WTC11 (cell line): ENCODE results near the gene PAPSS1. TPM values are rescaled to one million over a fixed set of nuclear protein-coding genes. Genes with fewer than 3 reads are reported as not detected.

Experiments
- ATAC-seq: fragments of 200-7000 bp; cut with Tn5 transposase; 2 replicates; pipeline ENCODE4 v1.10.0; 2021; ENCODE audit warnings: mild to moderate bottlenecking, moderate library complexity
- CTCF ChIA-PET: fragments of 300-600 bp; sonication (Branson Sonifier 250); formaldehyde crosslinking; loops from one replicate; lab custom pipeline; 2021; ENCODE audit warnings: antibody characterized with exemption; lab: Charles Lee
- POLR2A ChIA-PET: fragments of 350-600 bp; sonication (Branson Sonifier 250); formaldehyde crosslinking; loops from one replicate; lab custom pipeline; 2021; ENCODE audit warnings: antibody characterized with exemption; lab: Charles Lee
- DNase-seq: peaks from one replicate; pipeline ENCODE4 v3.0.0; 2021; ENCODE audit warnings: low spot score
- H3K27ac Mint-ChIP-seq: 2 replicates; pipeline ENCODE4 v1.8.0; 2021; ENCODE audit warnings: mixed read lengths
- H3K27me3 Mint-ChIP-seq: 2 replicates; pipeline ENCODE4 v1.8.0; 2021; ENCODE audit warnings: low read depth, mild to moderate bottlenecking, moderate library complexity, mixed read lengths
- H3K36me3 Mint-ChIP-seq: 2 replicates; pipeline ENCODE4 v1.8.0; 2021; ENCODE audit warnings: mixed read lengths
- H3K4me1 Mint-ChIP-seq: 2 replicates; pipeline ENCODE4 v1.8.0; 2022; ENCODE audit warnings: mixed read lengths
- H3K4me3 Mint-ChIP-seq: 2 replicates; pipeline ENCODE4 v1.8.0; 2021; ENCODE audit warnings: mild to moderate bottlenecking, moderate library complexity, mixed read lengths
- H3K9me3 Mint-ChIP-seq: 2 replicates; pipeline ENCODE4 v1.8.0; 2021; ENCODE audit warnings: mixed read lengths
- ATF2 ChIP-seq: sonication (generic); formaldehyde crosslinking; IDR thresholded peaks from 2 replicates; pipeline ENCODE4 v1.8.1; 2022; ENCODE audit warnings: low read depth, missing genetic modification reagents, borderline replicate concordance
- CREB1 ChIP-seq: sonication (generic); formaldehyde crosslinking; IDR thresholded peaks from 2 replicates; pipeline ENCODE4 v1.8.0; 2023; ENCODE audit warnings: mild to moderate bottlenecking, missing genetic modification reagents
- CREM ChIP-seq: sonication (generic); formaldehyde crosslinking; IDR thresholded peaks from 2 replicates; pipeline ENCODE4 v1.8.1; 2022; ENCODE audit warnings: mild to moderate bottlenecking, missing genetic modification reagents, moderate library complexity
- E2F1 ChIP-seq: sonication (generic); formaldehyde crosslinking; IDR thresholded peaks from 2 replicates; pipeline ENCODE4 v1.8.0; 2022; ENCODE audit warnings: mild to moderate bottlenecking, missing genetic modification reagents
- FOXK1 ChIP-seq: sonication (generic); formaldehyde crosslinking; IDR thresholded peaks from 2 replicates; pipeline ENCODE4 v1.8.0; 2022; ENCODE audit warnings: mild to moderate bottlenecking, moderate library complexity, missing genetic modification reagents
- GABPB1 ChIP-seq: sonication (generic); formaldehyde crosslinking; IDR thresholded peaks from 2 replicates; pipeline ENCODE4 v1.8.1; 2023; ENCODE audit warnings: mild to moderate bottlenecking, missing genetic modification reagents
- IRF2 ChIP-seq: sonication (generic); formaldehyde crosslinking; IDR thresholded peaks from 2 replicates; pipeline ENCODE4 v1.8.0; 2022; ENCODE audit warnings: low read depth, missing genetic modification reagents, borderline replicate concordance
- JUN ChIP-seq: sonication (generic); formaldehyde crosslinking; IDR thresholded peaks from 2 replicates; pipeline ENCODE4 v1.8.0; 2023; ENCODE audit warnings: mild to moderate bottlenecking, missing genetic modification reagents
- MYBL2 ChIP-seq: sonication (generic); formaldehyde crosslinking; IDR thresholded peaks from 2 replicates; pipeline ENCODE4 v1.8.1; 2023; ENCODE audit warnings: mild to moderate bottlenecking, moderate library complexity, missing genetic modification reagents
- NFYB ChIP-seq: sonication (generic); formaldehyde crosslinking; conservative IDR thresholded peaks from 2 replicates; pipeline ENCODE4 v1.8.0; 2022; ENCODE audit warnings: low read depth, missing genetic modification reagents
- NR2C2 ChIP-seq: sonication (generic); formaldehyde crosslinking; IDR thresholded peaks from 2 replicates; pipeline ENCODE4 v1.8.0; 2022; ENCODE audit warnings: mild to moderate bottlenecking, missing genetic modification reagents
- SMAD4 ChIP-seq: sonication (generic); formaldehyde crosslinking; IDR thresholded peaks from 2 replicates; pipeline ENCODE4 v1.8.0; 2022; ENCODE audit warnings: mild to moderate bottlenecking, missing genetic modification reagents
- STAT6 ChIP-seq: sonication (generic); formaldehyde crosslinking; conservative IDR thresholded peaks from 2 replicates; pipeline ENCODE4 v1.8.1; 2023; ENCODE audit warnings: mild to moderate bottlenecking, low read depth, missing genetic modification reagents, moderate library complexity
- USF2 ChIP-seq: sonication (generic); formaldehyde crosslinking; IDR thresholded peaks from 2 replicates; pipeline ENCODE4 v1.8.1; 2023; ENCODE audit warnings: mild to moderate bottlenecking, missing genetic modification reagents, moderate library complexity
- ZNF425 ChIP-seq: fragments of 250-450 bp; sonication (Bioruptor Pico); conservative IDR thresholded peaks from 2 replicates; pipeline ENCODE4 v1.9.0; 2021; ENCODE audit warnings: mild to moderate bottlenecking
- ZNF512 ChIP-seq: sonication (generic); formaldehyde crosslinking; IDR thresholded peaks from 2 replicates; pipeline ENCODE4 v1.8.1; 2022; ENCODE audit warnings: missing genetic modification reagents, borderline replicate concordance
- ZNF532 ChIP-seq: fragments of 250-450 bp; sonication (Bioruptor Pico); IDR thresholded peaks from 2 replicates; pipeline ENCODE4 v1.9.0; 2021; ENCODE audit warnings: mild to moderate bottlenecking, borderline replicate concordance
- ZNF671 ChIP-seq: fragments of 250-450 bp; sonication (Bioruptor Pico); IDR thresholded peaks from 2 replicates; pipeline ENCODE4 v1.8.0; 2021; ENCODE audit warnings: mild to moderate bottlenecking
- total RNA-seq: library from RNA; stranded (reverse); gene quantifications from 3 replicates; pipeline ENCODE4 v1.2.3, GENCODE V29; 2021

PAPSS1 gene
- total RNA-seq, 1 experiment from 2014 or later: 62.9 TPM

GRCh38 chr4:107682306-107682705 is 37.7 kb downstream of the PAPSS1 start:
- no peak for DNase-seq
- Mint-ChIP-seq H3K36me3 (peaks cover 46% of the 10 kb centered on the region), H3K9me3 (no peaks in the 10 kb centered on the region; the same call in 1 of the 2 replicates), H3K4me1 (peaks cover 5% of the 10 kb centered on the region), H3K27me3 (no peaks in the 10 kb centered on the region), H3K4me3 (no peak overlapping the region), H3K27ac (no peak overlapping the region)
- ATAC-seq: no peak
- CTCF ChIA-PET: no interaction called here
- POLR2A ChIA-PET: no interaction called here
- no peak for TF ChIP-seq CREB1
- no peak for TF ChIP-seq SMAD4 (CRISPR knock-in tag)
- no peak for TF ChIP-seq STAT6 (CRISPR knock-in tag)

- no peak for ATAC-seq
- Mint-ChIP-seq H3K4me3 (no peak overlapping the region), H3K27me3 (no peaks in the 10 kb centered on the region; the same call in 1 of the 2 replicates), H3K9me3 (peaks cover 16% of the 10 kb centered on the region), H3K27ac (no peak overlapping the region), H3K4me1 (peaks cover 14% of the 10 kb centered on the region), H3K36me3 (peaks cover 36% of the 10 kb centered on the region)
- TF ChIP-seq E2F1 (no peak), MYBL2 (CRISPR knock-in tag) (no peak), CREM (CRISPR knock-in tag) (no peak), ZNF512 (CRISPR knock-in tag) (no peak), FOXK1 (no peak), ZNF532 (CRISPR knock-in tag) (no peak), NR2C2 (CRISPR knock-in tag) (no peak), IRF2 (no peak), GABPB1 (CRISPR knock-in tag) (no peak), ZNF425 (CRISPR knock-in tag) (no peak), ATF2 (CRISPR knock-in tag) (no peak), ZNF671 (CRISPR knock-in tag) (no peak), USF2 (CRISPR knock-in tag) (no peak), NFYB (CRISPR knock-in tag) (no peak), JUN (CRISPR knock-in tag) (no peak)
- POLR2A ChIA-PET: no interaction called here
- CTCF ChIA-PET: no interaction called here
- DNase-seq: no peak
Measured at GRCh38 chr4:107669068-107669467, 51.0 kb downstream of the PAPSS1 start.
